ENCODE data around the gene MAP3K7. TPM values are rescaled to one million over a fixed set of nuclear protein-coding genes. Genes with fewer than 3 reads are reported as not detected.

The MAP3K7 gene
- total and polyA plus RNA-seq, 4 donors, result 10.3 to 29.2 (median 19.4) TPM

GRCh38 chr6:90605749-90606340, 19.0 kb upstream of the MAP3K7 start:
- no peaks in the 10 kb centered on the region for H3K36me3 ChIP-seq (ENCODE audit: control insufficient read depth in 1 of 2, insufficient read depth in 2 of 2, low read length in 1 of 2)
- no peaks in the 10 kb centered on the region for H3K9me3 ChIP-seq (ENCODE audit: control insufficient read depth, low read length)
- WGBS, 2 donors, result 43 to 45% methylated on average over 1 of the region's 1 CpG
- ATAC-seq (ENCODE audit: low FRiP score) (no peak), DNase-seq (no peak)
- no peak overlapping the region for H3K4me3 ChIP-seq (ENCODE audit: low read length in 2 of 2)
- no peak overlapping the region for H3K27ac ChIP-seq (ENCODE audit: low read depth in 1 of 2, low read length in 2 of 2)
- no peaks in the 10 kb centered on the region for H3K27me3 ChIP-seq (ENCODE audit: control insufficient read depth in 1 of 2, insufficient read depth in 2 of 2, low read length in 1 of 2)
- intact Hi-C loops (cut with DNase I), result no loop called here
- no peaks in the 10 kb centered on the region for H3K4me1 ChIP-seq (ENCODE audit: control insufficient read depth in 1 of 2, insufficient read depth in 2 of 2, low read length in 2 of 2)

- intact Hi-C loops (cut with DNase I), result no loop called here
- no peak overlapping the region for H3K27ac ChIP-seq (ENCODE audit: low read depth in 1 of 2, low read length in 2 of 2)
- WGBS, 2 donors, result 79 to 82% methylated on average over 1 of the region's 1 CpG
Measured at GRCh38 chr6:90604546-90604945, 17.7 kb upstream of the MAP3K7 start.

GRCh38 chr6:90599151-90599550, 12.3 kb upstream of the MAP3K7 start:
- ATAC-seq (ENCODE audit: low FRiP score) (no peak), DNase-seq (no peak)
- H3K4me1 ChIP-seq (ENCODE audit: control insufficient read depth in 1 of 2, insufficient read depth in 2 of 2, low read length in 2 of 2), result no peaks in the 10 kb centered on the region
- H3K27me3 ChIP-seq (ENCODE audit: control insufficient read depth in 1 of 2, insufficient read depth in 2 of 2, low read length in 1 of 2), result no peaks in the 10 kb centered on the region
- 72 to 76% methylated on average over 4 of the region's 4 CpGs for WGBS, 2 donors
- no peak overlapping the region for H3K27ac ChIP-seq (ENCODE audit: low read depth in 1 of 2, low read length in 2 of 2)
- intact Hi-C loops (cut with DNase I), result no loop called here
- H3K36me3 ChIP-seq (ENCODE audit: control insufficient read depth in 1 of 2, insufficient read depth in 2 of 2, low read length in 1 of 2), result no peaks in the 10 kb centered on the region
- no peak overlapping the region for H3K4me3 ChIP-seq (ENCODE audit: low read length in 2 of 2)
- no peaks in the 10 kb centered on the region for H3K9me3 ChIP-seq (ENCODE audit: control insufficient read depth, low read length)

More at GRCh38 chr6:90604546-90604945, 17.7 kb upstream of the MAP3K7 start:
- Histone ChIP-seq H3K27me3 (ENCODE audit: control insufficient read depth in 1 of 2, insufficient read depth in 2 of 2, low read length in 1 of 2) (no peaks in the 10 kb centered on the region), H3K9me3 (ENCODE audit: control insufficient read depth, low read length) (no peaks in the 10 kb centered on the region), H3K4me3 (ENCODE audit: low read length in 2 of 2) (no peak overlapping the region), H3K4me1 (ENCODE audit: control insufficient read depth in 1 of 2, insufficient read depth in 2 of 2, low read length in 2 of 2) (no peaks in the 10 kb centered on the region), H3K36me3 (ENCODE audit: control insufficient read depth in 1 of 2, insufficient read depth in 2 of 2, low read length in 1 of 2) (no peaks in the 10 kb centered on the region)
- ATAC-seq (ENCODE audit: low FRiP score) (no peak), DNase-seq (no peak)

GRCh38 chr6:90598192-90598951, 11.5 kb upstream of the MAP3K7 start:
- Histone ChIP-seq H3K27ac (ENCODE audit: low read depth in 1 of 2, low read length in 2 of 2) (no peak overlapping the region), H3K9me3 (ENCODE audit: control insufficient read depth, low read length) (no peaks in the 10 kb centered on the region), H3K4me3 (ENCODE audit: low read length in 2 of 2) (no peak overlapping the region), H3K4me1 (ENCODE audit: control insufficient read depth in 1 of 2, insufficient read depth in 2 of 2, low read length in 2 of 2) (no peaks in the 10 kb centered on the region), H3K27me3 (ENCODE audit: control insufficient read depth in 1 of 2, insufficient read depth in 2 of 2, low read length in 1 of 2) (no peaks in the 10 kb centered on the region), H3K36me3 (ENCODE audit: control insufficient read depth in 1 of 2, insufficient read depth in 2 of 2, low read length in 1 of 2) (no peaks in the 10 kb centered on the region)
- intact Hi-C loops (cut with DNase I), result no loop called here
- no peak for ATAC-seq (ENCODE audit: low FRiP score)
- WGBS, 2 donors, result 78 to 86% methylated on average over 4 of the region's 4 CpGs
- no peak for DNase-seq

GRCh38 chr6:90596967-90597539, 10.2 kb upstream of the MAP3K7 start:
- DNase-seq (no peak), ATAC-seq (ENCODE audit: low FRiP score) (no peak)
- no peak overlapping the region for H3K4me3 ChIP-seq (ENCODE audit: low read length in 2 of 2)
- H3K27me3 ChIP-seq (ENCODE audit: control insufficient read depth in 1 of 2, insufficient read depth in 2 of 2, low read length in 1 of 2), result no peaks in the 10 kb centered on the region
- H3K9me3 ChIP-seq (ENCODE audit: control insufficient read depth, low read length), result no peaks in the 10 kb centered on the region
- intact Hi-C loops (cut with DNase I), result no loop called here
- 46 to 54% methylated on average over 5 of the region's 5 CpGs for WGBS, 2 donors
- H3K4me1 ChIP-seq (ENCODE audit: control insufficient read depth in 1 of 2, insufficient read depth in 2 of 2, low read length in 2 of 2), result no peaks in the 10 kb centered on the region
- H3K27ac ChIP-seq (ENCODE audit: low read depth in 1 of 2, low read length in 2 of 2), result no peak overlapping the region
- H3K36me3 ChIP-seq (ENCODE audit: control insufficient read depth in 1 of 2, insufficient read depth in 2 of 2, low read length in 1 of 2), result no peaks in the 10 kb centered on the region

- ATAC-seq (ENCODE audit: low FRiP score) (no peak), DNase-seq (no peak)
- H3K27me3 ChIP-seq (ENCODE audit: control insufficient read depth in 1 of 2, insufficient read depth in 2 of 2, low read length in 1 of 2), result no peaks in the 10 kb centered on the region
- no peaks in the 10 kb centered on the region for H3K36me3 ChIP-seq (ENCODE audit: control insufficient read depth in 1 of 2, insufficient read depth in 2 of 2, low read length in 1 of 2)
- no peak overlapping the region for H3K4me3 ChIP-seq (ENCODE audit: low read length in 2 of 2)
- WGBS, 2 donors, result 57 to 62% methylated on average over 3 of the region's 3 CpGs
- H3K9me3 ChIP-seq (ENCODE audit: control insufficient read depth, low read length), result no peaks in the 10 kb centered on the region
- H3K27ac ChIP-seq (ENCODE audit: low read depth in 1 of 2, low read length in 2 of 2), result no peak overlapping the region
- intact Hi-C loops (cut with DNase I), result no loop called here
- no peaks in the 10 kb centered on the region for H3K4me1 ChIP-seq (ENCODE audit: control insufficient read depth in 1 of 2, insufficient read depth in 2 of 2, low read length in 2 of 2)
Measured at GRCh38 chr6:90595854-90596253, 9.0 kb upstream of the MAP3K7 start.

- 0% methylated on average over 18 of the region's 18 CpGs for WGBS, 2 donors
- intact Hi-C loops (cut with DNase I), result loop anchor here in 1 of 2 donors (10.0 kb wide), 1 partner anchor 762 kb away; the partner anchor contains the start of gene CASP8AP2
Measured at GRCh38 chr6:90586546-90586835, 381 bp downstream of the MAP3K7 start.

GRCh38 chr6:90584636-90585255, 2.1 kb downstream of the MAP3K7 start:
- no peaks in the 10 kb centered on the region for H3K9me3 ChIP-seq (ENCODE audit: control insufficient read depth, low read length)
- no peaks in the 10 kb centered on the region for H3K36me3 ChIP-seq (ENCODE audit: control insufficient read depth in 1 of 2, insufficient read depth in 2 of 2, low read length in 1 of 2)
- intact Hi-C loops (cut with DNase I), result loop anchor here in 1 of 2 donors (10.0 kb wide), 1 partner anchor 760 kb away; the partner anchor contains the start of gene CASP8AP2
- DNase-seq (no peak), ATAC-seq (ENCODE audit: low FRiP score) (no peak)
- no peaks in the 10 kb centered on the region for H3K27me3 ChIP-seq (ENCODE audit: control insufficient read depth in 1 of 2, insufficient read depth in 2 of 2, low read length in 1 of 2)
- peak overlapping the region in 1 of 2 donors; percentile 34 for H3K4me3 ChIP-seq (ENCODE audit: low read length in 2 of 2)
- H3K4me1 ChIP-seq (ENCODE audit: control insufficient read depth in 1 of 2, insufficient read depth in 2 of 2, low read length in 2 of 2), result peaks cover 0 to 5% of the 10 kb centered on the region in 2 donors
- no peak overlapping the region for H3K27ac ChIP-seq (ENCODE audit: low read depth in 1 of 2, low read length in 2 of 2)
- 9 to 13% methylated on average over 2 of the region's 2 CpGs for WGBS, 2 donors

More at GRCh38 chr6:90586546-90586835, 381 bp downstream of the MAP3K7 start:
- Histone ChIP-seq H3K4me3 (ENCODE audit: low read length in 2 of 2) (peak overlapping the region; percentile 85 to 98), H3K36me3 (ENCODE audit: control insufficient read depth in 1 of 2, insufficient read depth in 2 of 2, low read length in 1 of 2) (no peaks in the 10 kb centered on the region), H3K27ac (ENCODE audit: low read depth in 1 of 2, low read length in 2 of 2) (peak overlapping the region; percentile 34 to 81), H3K27me3 (ENCODE audit: control insufficient read depth in 1 of 2, insufficient read depth in 2 of 2, low read length in 1 of 2) (no peaks in the 10 kb centered on the region), H3K4me1 (ENCODE audit: control insufficient read depth in 1 of 2, insufficient read depth in 2 of 2, low read length in 2 of 2) (peaks cover 0 to 5% of the 10 kb centered on the region in 2 donors), H3K9me3 (ENCODE audit: control insufficient read depth, low read length) (no peaks in the 10 kb centered on the region)
- peak; percentile 61 for ATAC-seq (ENCODE audit: low FRiP score)
- DNase-seq, result no peak

Data from aorta (tissue), 5 donors.